GM08714 (cell line): Measurements from ENCODE around the gene ACER1.

Experiments
- H3K4me3 ChIP-seq: fragments of 200-500 bp; sonication (Bioruptor generic); 2 replicates; pipeline ENCODE4 v1.5.1; 2014; ENCODE audit warnings: mild to moderate bottlenecking, low read length, inconsistent platforms
- ZNF274 ChIP-seq: IDR thresholded peaks from 2 replicates; pipeline ENCODE4 v1.6.1; 2012; ENCODE audit warnings: mild to moderate bottlenecking, low read depth, low read length

The ACER1 gene

GRCh38 chr19:6259312-6259861, 74.0 kb downstream of the ACER1 start:
- H3K4me3 ChIP-seq: no peak overlapping the region
- TF ChIP-seq ZNF274: no peak

GRCh38 chr19:6258812-6259311, 74.5 kb downstream of the ACER1 start:
- H3K4me3 ChIP-seq: no peak overlapping the region
- no peak for TF ChIP-seq ZNF274
